NCI-H2107 treated with DMSO at 0.1 percent for 48 hours (cell line): ENCODE measurements around the gene PLA2G4F.

Source experiments
- DNase-seq: peaks from one replicate; lab custom pipeline; 2025; ENCODE audit not compliant: unreplicated experiment; lab: John Stamatoyannopoulos, UW

Gene PLA2G4F

GRCh38 chr15:42163947-42164550, 7.6 kb upstream of the PLA2G4F start:
- no peak for DNase-seq

DNA sequence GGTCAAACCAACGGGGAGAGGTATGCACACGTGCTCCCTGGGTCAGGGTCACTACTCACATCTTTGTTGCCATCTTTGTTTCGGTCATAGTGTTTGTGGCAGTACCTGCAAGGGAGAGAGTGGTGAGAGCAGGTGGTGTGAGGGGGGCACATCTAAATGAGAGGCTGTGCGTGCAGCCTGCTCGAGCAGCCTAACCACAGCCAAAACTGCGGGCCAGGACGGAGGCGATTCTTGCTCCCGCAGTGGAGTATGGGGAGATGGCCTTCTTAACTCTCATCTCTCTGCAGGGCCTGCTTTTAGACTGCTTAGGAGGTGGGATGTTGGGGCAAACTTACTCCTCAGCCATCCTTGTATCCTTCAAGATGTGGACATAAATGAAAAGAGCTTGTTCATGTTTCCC, 6.9 kb upstream of the PLA2G4F start:
- DNase-seq, result no peak

- DNase-seq, result no peak
Measured at GRCh38 chr15:42160136-42160535, 3.7 kb upstream of the PLA2G4F start.

DNA sequence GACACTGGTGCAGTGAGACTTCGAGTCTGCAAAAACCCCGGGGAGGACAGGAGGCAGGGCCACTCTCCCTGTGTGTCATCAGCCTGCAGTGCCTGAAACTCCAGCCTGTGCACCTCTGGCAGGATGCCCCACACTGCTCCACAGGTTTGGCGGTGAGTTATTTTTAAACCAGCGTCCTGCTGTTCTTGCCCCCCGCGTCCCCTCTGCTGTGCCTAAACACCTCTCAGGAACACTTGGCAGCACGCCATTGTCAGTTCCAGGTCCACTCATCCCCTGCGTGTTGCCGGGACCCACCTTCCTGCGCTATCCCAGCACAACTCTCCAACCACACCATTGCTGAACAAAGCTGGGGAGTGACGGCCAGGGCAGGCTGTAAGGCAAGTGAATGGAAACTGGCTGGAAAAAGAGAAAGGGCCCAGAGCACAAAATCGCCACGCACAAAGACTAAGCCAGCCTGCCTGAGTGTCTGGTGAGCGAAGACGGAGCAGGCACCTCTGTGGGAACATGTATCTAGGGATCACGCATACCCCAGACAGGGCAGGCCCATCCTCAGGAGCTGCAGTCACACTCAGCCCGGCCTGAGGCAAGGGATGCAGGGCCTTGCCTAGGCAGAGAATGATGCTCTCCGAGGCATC, 3.1 kb upstream of the PLA2G4F start:
- no peak for DNase-seq

DNA sequence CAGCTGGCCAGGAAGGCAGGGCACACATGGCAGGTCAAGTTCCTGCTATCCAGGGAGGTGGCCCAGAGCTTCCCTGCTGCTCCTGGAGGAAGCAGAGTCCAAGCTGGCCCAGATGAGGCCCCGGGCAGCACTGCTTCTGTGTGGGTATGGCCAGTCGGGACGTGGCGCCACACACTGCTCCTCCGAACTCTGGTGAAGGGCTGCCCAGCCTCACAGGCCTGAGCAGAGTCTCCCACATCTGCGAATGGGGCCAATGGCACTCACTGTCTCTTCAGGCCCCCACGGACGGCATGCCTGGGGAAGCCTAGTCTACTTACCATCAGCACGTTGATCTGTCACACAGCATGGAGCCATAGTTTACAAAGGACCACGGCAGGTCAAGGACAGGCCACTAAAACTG, 2.5 kb upstream of the PLA2G4F start:
- DNase-seq, result no peak

DNA sequence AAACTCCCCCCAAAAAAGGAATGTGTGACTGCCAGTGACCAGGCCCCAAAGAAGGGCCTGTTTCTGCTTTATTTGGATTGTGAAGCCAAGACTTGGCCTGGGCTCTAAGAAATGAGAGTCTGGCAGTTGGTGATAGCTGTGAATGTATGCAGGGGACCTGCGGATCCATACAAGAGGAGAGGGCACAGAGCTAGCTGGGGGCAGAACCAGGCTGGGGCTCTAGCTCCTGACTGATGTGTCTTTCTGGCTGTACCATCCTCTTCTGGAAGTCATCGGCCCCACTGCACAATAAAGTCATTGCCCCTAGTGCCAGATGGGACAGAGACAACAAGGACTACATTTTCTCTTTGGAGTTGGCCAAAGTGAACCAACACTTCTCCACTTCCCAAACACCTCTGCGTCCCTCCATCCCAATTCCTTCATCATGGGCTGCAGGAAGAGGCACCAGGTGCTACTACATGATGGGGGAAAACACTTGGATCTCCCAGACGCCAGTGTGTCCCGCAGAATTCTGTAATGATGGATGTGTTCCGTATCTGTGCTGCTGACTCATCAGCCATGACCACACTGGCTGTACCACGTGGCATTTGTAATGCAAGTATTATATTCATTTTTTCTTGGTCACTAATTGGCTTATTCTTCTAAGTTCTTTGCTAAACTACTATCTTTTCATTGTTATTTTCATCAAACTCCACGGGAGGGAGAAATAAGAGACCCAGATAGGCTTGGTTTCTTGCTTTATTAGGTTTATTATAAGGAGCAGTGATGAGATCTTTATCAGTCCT, 1.7 kb upstream of the PLA2G4F start:
- no peak for DNase-seq

GRCh38 chr15:42157381-42157780, 945 bp upstream of the PLA2G4F start:
- no peak for DNase-seq

DNA sequence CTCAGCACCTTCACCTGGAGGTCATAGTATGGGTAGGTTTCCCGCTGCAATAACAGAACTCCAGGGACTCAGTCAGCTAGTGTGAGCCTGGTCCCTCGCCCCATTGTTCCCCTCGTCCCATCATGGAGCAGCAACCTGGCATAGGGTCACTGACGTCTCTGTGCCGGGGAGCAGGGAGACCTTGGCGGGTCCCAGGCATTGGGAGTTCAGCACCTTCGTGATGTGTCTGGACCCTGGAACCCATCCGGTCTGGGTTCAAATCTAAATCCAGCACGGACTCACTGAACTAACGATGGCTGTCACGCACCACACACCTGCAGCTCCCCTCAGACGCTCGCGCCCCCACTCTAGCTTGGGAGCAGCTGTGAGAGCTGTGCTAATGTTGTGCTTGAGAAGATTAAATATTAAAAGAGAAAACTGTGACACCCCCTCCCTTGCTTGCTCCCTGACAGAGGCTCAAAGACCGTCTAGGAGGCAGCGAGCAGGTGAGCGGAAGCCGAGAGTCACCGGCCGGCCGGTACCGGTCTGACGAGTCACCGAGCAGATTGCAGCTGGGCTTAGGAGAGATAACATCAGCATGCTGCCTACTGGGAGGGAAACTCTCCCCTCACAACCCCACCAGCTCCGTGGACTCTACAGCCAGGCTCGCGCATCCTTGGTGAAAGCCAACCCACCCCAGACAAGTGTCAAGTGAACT, 742 bp downstream of the PLA2G4F start:
- DNase-seq, result no peak

DNA sequence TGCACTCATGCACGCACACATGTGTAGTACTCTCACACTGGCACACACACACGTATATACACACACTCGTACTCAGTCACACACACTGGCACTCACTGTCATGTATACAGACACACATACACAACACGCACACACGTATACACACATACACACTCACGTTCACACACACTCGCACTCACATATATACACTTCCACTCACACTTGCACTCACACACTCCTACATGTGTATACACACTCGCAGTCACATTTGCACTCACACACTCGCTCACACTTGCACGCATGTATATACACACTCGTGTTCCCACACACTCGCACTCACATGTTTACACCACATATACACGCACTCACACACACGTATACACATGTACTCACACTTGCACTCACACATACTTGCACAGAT, 1.5 kb downstream of the PLA2G4F start:
- DNase-seq, result no peak

GRCh38 chr15:42154212-42154941, 2.1 kb downstream of the PLA2G4F start:
- DNase-seq, result no peak

DNA sequence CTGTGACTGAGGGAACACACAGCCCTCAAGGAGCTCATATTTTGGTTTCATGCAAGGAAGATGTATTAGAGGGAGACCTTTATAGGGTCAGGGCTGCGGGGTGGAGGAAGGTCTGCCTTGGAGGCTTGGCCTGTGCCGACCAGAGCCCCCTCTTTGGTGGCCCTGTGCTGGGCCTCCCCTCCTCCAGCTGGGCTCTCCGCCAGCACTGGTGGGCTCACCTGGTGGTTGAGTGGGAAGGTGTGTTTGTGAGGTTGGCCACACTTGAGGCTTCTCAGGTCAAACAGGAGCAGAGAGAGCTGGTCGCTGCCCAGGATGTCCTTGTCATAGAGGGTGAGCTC, 2.6 kb downstream of the PLA2G4F start:
- no peak for DNase-seq

DNA sequence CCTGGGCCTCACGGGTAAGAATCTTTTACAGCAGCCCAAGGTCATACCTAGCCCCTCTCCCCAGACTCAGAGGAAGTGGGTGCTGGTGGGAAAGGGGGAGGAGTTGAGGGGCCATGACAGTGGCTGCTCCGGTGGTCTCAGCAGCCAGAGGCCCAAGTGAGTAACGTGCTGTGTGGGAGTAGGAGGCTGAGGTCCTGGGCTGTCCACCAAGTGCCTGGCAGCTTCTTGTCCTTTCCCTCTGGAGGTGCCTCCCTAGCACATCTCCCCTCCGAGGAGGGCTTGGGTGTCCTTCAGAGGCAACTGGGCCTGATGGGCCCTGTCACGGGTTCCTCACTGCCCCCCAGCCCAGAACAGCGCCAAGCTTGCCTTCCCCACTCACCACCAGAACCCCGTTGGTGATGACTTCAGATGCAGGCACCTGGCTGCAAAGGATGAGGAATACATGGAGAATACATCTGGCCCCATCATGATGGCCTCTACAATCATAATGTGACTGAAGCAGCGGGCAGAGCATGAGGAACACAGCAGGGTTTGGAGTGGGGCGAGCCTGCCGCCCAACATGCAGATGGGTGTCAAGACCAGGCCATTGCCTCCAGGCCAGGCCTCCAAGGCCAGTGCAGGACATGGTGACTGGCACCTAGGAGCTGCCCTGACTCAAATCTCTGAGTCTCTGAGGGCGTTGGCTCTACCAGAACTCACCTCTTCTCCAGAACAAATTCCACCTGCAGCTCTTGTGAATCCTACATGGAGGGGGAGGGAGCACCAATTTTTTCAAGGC, 3.3 kb downstream of the PLA2G4F start:
- DNase-seq, result no peak

DNA sequence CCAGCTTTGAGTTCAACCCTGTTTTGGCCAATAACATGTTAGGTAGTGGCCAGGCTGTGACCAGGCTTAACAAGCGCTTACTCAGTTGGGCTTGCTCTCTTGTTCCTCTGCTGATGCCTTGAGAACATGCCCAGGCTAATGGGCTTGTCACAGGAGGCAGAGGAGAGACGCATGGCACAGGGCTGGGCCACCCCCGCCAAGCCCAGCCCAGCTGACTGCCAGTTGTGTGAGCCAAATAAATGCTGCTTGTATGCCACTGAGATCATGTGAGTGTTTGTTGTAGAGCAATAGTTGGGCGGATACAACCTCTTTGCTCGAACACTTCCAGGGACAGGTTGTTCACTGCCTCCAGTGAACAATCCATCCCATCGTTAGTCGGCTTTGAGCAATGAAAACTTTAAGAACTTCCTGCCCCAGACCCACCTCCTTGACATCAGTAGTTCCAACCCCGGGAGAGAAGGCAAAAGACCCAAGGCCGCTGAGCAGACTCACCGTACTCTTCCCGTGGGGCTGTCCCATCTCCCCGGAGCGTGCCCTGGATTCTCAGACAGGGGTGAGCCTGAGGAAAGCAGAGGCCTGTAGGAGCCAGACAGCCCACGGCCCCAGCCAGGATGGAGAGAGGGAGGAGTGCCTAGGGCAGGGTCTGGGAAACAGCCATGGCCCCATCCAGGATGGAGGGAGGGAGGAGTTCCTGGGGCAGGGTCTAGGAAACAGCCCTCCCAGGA, 4.1 kb downstream of the PLA2G4F start:
- no peak for DNase-seq

- no peak for DNase-seq
Measured at GRCh38 chr15:42151736-42152135, 4.7 kb downstream of the PLA2G4F start.

DNA sequence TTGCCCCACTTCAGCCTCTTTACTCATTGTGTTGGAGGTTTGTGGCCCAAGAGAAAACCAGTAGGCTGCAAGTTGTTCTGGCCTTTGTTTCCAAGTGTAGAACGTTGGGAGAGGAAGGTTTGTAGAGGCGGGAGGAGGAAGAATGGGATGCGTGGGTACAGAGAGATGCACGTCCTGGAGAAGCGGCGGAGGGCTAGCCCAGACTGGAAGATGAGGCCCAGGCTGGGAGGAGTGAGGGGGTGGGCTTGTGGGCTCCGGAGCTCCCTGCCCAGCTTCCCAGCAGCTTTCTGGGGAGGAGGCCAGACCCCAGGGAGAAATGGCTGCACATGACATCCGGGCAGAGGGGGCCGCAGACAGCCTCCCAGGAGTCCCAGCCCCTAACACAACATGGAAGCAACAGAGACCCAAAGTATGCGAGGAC, 5.3 kb downstream of the PLA2G4F start:
- DNase-seq, result no peak

DNA sequence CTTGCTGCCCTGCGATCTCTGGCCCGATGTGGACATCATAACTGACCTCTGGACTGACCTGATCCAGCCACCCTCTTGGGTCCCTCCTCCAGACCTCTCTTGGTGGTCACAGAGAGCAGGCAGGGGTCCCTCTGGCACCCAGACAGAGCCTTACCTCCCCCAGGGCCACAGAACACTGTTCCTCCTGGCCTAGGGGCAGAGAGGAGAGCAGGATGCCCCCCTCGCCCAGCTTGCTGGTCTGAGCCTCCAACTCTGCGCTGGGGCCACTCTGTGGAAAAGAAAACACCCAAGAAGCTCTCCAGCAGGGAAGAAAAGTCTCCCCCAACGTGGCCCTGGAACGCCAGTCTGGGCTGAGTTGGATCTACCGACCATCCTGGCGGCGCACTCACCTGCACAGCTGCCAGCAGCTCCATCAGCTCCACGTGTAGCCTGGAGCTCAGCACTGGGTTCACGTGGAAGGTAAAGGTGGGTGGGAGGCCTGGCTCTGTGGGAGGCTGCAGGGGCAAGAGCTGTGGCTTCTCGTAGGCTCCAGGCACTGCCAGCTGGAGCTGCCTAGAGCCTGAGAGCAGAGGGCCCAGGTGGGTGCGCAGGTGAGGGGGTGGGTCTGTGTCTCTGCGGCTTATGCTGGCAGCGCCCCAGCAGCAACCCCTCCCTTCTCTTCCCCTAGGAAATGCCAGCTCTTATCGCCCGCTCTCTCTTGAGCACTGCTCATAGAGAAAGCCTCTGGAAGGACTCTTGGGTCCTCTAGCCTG, 6.0 kb downstream of the PLA2G4F start:
- DNase-seq, result no peak

GRCh38 chr15:42149493-42150218, 6.8 kb downstream of the PLA2G4F start:
- DNase-seq, result no peak

GRCh38 chr15:42148808-42149492, 7.5 kb downstream of the PLA2G4F start:
- no peak for DNase-seq
